ENCODE measurements around the gene UBAC1. TPM values are rescaled to one million over a fixed set of nuclear protein-coding genes. Genes with fewer than 3 reads are reported as not detected.

The UBAC1 gene
- total RNA-seq, 2 donors from 2014 or later, result 64.9 to 65.7 TPM

Other genes with a start within 250 kb of the UBAC1 start
- 10 to 100 TPM; 17.2 to 17.6 TPM for gene CAMSAP1, start 53.8 kb downstream of the UBAC1 start, total RNA-seq
- gene NACC2, start 133.9 kb upstream of the UBAC1 start, total RNA-seq, result 10 to 100 TPM; 28.6 to 38.5 TPM
- gene TMEM250, start 157.5 kb upstream of the UBAC1 start, total RNA-seq, result 10 to 100 TPM; 21.6 to 23.4 TPM
- not detected for gene LHX3, start 243.8 kb upstream of the UBAC1 start, total RNA-seq

All from left cardiac atrium (tissue), 2 donors.